SHP77 (cell line): Measurements from ENCODE around the gene ANXA6.

Experiments used
- DNase-seq, 2 experiments: peaks; one replicate each; lab custom pipeline; 2025; lab: John Stamatoyannopoulos, UW

ANXA6 gene

DNA sequence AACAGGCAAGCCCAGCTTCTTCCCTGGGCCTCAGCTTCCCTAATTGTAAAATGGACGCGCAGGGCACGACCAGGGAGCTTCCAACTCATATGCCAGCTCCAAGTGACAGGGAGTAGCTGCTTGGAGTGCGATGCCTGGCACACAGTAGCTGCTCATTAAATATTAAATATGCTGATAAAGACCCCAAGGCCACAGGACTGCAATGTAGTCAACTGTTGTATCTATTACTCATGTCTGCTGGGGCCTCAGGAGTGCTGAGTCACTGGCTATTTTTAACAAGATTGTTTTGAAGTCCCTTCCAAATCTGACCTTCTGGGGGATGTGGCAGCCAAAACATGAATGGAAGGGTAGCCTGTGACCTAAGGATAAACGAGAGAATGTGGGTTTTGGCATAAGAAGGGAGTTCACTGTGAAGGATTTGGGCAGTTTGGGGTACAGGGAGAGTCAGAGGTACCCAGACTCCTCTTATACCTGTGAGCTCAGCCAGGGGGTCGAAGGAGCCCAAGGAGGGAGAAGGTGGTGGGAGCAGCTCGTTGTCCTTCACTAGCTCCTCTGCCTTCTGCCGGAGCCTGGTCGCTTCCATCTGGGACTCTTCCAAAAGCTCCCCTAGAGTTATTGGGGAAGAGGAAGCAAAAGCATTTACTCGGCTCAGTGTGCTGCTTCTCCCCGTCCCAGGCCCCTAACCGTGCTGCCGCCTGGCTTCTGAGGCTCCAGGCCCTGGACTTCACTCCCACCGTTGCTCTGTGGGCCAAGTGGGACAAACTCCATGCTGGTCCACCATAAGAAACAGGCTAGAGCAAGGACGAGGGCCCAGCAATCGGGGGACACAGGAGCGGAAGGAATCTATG lies 94.2 kb downstream of the ANXA6 start:
- DNase-seq: no peak

DNA sequence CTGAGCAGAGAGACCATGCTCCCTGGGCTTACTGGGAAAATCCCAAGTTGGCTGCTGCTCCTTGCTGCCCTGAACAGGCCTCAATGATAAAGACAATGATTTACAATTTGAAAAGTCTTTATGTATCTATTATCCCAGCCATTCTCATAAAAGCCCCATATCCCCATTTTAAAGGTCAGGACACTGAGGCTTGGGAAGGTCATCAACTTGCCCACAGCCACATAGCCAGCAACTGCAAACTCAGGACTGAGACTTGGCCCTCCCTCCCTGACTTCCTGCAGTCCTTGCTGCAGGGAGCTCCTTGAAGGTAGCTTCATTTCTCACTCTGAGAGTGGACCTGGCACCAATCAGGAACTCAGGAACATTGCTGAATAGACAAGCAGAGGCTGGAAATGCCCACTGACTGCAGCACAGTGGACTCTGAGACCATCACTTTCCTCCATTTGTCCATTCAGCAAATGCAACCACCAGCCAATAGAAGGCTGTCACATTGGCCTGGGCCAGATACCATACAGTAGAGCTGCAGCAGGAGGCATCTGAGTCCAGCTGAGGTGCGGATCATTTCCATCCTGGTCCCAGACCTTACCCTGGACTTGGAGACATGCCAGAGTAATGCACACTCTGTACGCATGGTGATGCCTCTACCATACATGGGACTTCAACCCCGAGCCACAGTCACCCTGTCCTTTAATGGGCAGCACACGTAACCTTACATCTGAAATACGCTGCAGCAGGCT lies 95.0 kb downstream of the ANXA6 start:
- DNase-seq: no peak

DNA sequence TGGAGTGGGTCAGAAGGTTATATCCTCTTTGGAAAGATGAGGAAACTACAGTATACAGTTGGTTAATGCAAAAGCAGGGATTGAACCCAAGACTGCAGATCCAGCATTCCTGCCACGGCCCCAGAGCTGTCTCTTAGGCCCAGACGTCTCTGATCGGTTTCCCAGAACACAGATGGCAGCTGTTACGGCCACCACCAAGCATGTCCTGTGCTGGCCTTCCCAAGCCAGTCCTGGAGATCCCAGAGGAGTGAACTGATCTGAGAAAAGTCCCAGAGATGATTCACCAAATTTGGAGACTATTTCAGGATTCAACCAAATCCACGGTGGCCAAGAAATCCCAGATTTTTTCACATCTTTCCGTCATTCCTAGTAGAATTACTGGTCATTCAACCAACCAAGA lies 96.8 kb downstream of the ANXA6 start:
- DNase-seq: no peak

DNA sequence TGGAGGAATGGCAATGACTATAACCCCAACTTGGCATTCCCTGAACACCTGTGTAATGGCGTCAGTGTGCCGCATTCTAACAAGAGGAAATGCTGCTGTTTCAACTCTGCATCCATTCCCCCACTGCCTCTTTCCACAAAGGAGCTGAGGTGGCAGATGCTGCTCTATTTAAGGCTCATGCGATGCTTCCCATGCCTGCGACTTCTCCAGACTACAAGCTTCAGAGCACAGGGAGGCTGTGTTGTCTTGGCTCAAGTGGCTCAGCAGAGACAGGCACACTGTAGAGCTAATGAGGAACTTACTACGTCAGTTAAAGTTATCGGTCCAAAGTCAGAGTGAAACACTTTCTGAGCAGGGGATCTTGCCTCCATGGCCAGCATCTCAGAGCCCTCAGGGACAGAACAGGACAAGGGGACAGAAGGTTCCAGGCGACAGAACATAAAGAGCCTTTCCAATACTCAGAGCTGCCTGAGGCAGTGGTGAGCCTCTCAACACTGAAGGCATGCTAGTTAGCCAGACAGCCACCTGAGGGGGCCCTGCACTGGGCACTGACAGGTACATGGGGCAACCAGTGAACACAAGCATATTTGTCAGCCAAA lies 98.6 kb downstream of the ANXA6 start:
- no peak for DNase-seq

DNA sequence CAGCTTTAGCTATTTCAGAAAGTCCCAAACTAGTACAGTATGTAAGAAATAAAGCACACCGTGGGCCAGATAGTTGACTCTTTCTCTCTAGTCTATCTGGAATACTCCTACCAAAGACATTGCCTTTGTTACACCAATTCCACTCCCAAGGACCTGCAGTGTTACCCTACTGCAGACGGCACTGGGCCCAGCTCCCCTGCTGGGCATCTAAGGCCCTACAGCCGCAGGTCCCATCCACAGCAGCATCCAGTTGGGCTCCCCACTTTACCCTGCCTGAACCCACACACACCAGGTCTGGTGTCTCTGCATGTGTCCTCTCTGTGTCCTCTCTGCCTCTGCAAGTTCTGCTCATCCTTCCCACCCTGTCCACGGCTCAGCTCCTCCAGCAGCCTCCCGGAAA lies 99.3 kb downstream of the ANXA6 start:
- DNase-seq: no peak

DNA sequence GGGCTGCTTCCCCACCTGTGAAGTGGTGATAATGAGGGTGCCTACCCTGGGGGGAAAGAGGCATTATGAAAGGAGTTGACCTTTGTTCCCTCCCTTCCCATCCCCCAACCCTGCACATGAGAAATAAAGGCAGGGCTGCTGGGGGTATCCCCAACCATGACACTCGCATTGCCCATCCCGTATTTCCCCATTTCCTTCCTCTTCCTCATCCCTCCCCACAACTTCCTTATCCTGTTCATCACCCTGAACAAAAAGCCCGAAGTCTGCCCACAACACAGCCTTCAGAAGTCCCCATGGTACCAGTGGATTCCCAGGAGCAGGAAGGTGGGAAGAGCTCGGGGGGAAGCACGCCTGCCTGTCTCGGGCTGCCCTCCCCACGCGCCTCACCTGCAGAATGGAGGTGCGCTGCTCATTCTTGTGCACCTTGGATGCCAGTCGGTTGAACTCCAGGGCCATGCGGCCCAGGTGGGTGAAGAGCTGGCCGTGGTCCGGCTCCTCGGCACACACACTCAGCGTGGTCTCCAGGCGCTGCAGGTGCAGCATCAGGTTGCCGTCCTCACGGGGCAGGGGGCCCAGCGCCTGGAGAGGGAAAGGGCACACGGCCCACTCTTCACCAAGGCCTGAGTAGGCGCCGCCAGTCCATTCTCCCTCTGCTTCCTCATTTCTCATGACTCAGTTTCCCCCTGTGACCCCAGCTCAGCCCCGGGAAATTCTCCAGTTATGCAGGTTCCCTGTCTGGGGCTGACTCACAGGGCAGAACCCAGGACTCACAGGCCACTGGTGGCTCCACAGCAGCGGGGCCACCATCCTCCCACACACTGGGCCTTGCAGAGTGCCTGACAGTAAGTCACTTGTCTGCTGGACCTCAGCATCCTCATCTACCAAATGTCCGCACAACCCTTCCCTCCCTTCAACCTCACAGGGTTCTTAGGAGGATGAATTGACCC lies 100.9 kb downstream of the ANXA6 start:
- no peak for DNase-seq

DNA sequence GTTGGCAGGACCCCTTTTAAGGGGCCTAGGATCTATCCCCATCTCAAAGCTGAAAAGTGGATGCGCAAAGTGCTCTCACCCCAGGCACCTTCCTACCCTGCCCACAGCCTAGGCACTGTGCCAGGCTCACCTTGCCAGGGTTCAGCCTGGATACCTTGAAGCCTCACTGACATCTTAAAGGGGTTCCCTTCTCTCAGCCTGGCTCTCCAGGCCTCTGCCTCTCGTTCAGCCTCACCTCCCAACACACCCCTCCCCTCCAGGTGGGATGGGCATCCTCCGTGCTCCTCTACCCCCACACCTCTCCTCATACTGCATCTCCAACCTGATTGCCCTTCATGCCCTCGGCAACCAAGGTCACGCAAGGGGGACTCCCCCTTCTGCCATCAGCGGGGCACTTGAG lies 102.2 kb downstream of the ANXA6 start:
- DNase-seq: no peak

DNA sequence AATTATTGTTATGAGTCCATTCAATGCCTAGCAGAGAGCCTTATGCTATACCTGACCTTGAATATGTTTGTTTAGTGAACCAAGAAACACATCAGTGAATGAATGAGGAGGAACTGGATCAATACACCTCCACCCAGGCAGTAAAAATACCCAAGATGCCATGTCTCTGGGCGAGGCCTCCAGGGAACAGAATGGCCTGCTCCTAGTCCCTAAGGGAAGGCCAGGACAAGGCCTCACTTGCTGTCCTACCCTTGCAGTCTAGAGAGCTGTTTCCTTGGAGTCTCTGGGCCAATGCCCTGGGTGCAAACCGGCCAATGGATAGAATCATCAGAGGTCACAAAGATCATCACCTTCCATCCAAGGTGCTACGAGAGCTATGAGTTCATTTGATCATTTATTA lies 102.9 kb downstream of the ANXA6 start:
- no peak for DNase-seq

DNA sequence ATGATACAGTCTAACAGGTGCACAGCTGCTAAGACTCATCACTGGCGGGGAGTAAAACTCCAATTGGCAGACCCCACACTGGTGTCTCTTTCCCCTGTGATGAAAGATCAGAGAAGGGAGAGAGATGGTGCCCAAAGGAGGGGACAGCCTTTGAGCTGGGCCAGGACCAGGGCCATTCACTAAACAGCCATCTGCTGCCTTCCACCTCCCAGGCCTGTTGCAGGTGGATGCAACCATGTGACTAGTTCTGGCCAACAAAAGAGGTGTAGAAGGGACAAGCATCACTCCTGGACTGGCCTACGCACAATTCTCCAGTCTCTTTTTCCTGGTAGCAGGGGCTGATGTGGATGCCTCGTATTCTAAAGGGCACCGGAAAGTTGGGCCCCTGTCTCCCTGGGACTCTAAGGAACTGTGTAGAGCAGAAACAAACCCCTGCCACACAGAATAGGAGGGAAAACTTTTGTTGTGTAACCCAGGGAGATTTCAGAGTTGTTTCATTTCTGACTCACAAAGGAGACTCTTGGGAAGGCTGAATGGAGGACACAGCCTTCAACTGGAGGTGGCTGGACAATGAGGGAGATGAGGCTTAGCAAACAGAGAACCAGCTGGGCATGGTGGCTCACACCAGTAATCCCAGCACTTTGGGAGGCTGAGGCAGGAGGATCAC lies 103.7 kb downstream of the ANXA6 start:
- DNase-seq: no peak

DNA sequence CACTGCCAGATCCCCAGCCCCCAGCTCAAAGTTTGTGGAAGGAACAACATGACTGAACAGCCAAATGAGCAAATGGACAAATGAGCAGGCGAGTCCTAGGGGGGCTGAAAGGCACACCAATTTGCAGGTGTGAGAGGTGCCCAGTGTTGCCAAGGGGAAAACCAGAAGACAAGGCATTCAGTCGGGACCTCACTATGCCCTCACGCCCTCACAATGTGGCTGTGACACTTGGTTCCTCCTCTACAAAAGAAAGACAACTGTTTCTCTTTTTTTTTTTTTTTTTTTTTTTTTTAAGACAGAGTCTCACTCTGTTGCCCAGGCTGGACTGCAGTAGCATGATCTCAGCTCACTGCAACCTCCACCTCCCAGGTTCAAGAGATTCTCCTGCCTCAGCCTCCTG lies 104.7 kb downstream of the ANXA6 start:
- DNase-seq: no peak

DNA sequence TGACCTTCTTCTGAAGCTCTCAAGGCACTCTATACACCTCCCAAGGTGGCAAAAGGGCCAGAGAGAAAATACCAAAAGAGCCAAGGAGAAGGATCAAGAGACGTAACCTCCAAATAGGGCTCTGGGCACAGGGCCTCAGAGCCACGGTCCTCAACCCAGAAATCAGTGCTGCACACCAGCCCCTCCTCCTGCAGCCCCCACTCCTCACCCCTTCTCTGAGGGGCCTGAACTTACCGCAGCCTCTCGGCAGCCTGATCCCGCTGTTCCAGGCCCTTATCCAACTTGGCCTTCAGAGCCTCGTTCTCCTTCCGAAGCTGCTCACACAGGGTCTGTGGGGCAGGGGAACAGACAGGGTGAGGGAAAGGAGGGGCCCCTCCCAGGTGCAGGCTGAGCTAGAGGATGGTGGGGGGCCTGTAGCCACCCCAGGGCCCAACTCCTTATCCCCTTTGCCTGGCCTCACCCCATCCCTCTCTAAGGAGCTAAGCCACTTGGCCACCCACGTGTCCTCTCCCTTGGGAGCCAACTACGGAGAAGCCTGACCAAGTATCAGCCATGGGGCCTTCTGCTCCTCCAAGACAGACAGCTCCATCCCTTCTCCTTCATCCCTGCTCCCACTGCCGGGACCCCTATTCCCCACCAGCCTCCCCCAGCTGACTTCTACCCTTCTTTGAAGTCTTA lies 105.5 kb downstream of the ANXA6 start:
- DNase-seq: no peak

DNA sequence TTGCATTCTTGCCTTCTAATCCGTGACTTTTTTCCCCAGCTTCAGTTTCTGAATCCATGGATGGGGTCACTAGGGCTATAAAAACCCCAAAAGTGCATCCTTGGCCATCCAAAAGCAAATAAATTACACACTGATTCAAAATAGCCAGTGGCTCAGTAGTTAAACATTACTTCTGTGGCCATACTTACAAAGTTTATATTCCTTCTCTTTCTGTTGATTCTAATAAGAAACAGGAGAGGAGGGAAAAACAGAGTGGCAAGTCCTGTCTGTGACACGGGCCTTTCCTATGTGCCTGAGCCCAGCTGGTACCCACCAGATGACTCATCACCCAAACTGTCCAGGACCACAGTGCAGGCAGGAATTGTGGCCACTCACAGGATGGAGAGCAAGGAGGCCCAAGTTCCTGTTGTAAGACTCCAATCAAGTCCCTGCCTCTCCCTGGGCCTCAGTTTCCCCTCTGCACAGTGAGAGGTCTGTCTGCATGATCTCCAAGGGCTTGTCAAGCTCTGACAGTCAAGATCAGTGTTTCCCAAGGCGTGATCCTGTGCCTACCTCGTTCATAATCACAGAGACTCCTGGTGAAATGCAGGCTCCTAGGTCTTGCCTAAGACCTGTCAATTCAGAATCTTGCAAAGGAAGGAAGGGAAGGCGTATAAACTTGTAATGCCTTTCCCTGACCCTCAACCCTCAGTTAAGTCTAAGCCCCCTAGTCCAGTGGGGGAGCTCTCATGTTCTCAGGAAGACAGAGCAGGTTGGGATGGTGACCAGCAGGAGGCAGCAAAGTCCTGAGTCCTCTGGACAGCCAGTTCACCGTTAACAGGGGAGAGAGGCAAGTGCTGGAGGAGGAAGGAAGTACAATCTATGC lies 106.3 kb downstream of the ANXA6 start:
- peak; percentile 39 to 61 for DNase-seq
